GM18511 (cell line): Measurements from ENCODE around the gene IGF1.

Source experiments
- ATAC-seq: cut with Tn5 transposase; IDR thresholded peaks from one replicate; pipeline ENCODE4 v1.9.1; 2021; ENCODE audit warnings: mild to moderate bottlenecking, moderate library complexity; ENCODE audit not compliant: unreplicated experiment

The IGF1 gene

DNA sequence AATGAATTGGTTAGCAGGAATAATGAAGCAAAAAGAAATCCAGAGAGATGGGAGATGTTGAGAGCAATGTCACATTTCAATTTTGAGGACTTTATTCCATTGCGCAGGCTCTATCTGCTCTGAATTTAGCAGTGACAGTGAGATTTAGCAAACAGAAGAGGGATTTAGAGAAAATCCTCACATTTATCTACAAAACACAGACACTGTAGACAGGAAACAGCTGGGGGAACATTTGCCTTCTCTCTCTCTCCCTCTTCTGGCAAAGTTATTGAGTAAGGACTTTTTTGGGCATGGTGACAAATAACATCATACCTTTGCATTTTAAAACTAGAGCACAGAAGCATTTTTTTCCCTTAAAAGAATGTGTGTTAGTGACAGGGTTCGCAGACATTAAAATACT lies at the start of gene IGF1:
Gene IGF1 (minus strand): TSS at position 158 of the 400 bp plus-strand sequence. CDS start 182 bp downstream, outside the sequence.
- ATAC-seq, result no peak

DNA sequence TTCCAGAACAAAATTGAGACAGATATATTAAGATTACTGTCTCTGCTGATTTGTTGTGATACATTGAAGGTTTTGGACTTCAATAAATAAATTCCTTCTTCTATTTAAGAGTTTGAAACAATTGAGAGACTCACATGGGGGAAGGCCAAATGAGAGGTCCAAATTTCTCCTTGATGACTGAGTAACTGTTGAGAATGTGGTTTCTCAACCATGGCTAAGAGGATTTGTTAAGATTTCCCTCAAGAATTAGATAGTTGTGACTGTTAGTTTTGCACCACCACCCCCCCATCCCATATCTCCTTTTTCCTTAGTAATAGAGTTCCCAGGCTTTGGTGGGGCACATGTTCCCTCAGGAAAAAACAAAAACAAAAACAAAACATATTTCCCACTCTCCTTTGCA lies 47.7 kb upstream of the IGF1 start:
- ATAC-seq, result no peak

DNA sequence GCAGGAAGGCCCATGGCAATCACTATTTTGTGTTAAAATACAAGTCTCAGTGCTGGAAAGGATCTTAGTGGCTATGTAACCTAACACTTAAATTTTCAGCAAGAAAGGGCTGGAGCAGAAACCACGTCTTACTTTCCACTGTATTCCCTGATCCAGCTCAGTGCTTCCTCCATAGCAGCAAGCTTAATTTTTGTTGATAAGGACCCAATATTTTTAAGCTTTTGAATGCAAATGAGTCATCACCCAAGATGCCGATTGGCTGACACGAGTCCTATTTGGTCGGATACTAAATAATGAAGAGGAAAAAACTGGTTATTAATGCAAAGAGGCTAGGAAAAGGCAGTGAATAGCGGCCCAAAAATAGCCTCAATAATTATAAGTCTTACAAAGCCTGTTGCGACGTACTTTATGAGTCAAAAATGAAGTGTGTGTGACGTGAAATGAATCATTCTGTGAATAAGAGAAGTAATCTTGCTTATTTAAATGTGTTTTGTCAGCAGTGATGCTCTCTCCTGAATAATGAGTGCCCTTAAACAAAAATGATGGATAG lies 46.9 kb upstream of the IGF1 start:
- ATAC-seq, result no peak

DNA sequence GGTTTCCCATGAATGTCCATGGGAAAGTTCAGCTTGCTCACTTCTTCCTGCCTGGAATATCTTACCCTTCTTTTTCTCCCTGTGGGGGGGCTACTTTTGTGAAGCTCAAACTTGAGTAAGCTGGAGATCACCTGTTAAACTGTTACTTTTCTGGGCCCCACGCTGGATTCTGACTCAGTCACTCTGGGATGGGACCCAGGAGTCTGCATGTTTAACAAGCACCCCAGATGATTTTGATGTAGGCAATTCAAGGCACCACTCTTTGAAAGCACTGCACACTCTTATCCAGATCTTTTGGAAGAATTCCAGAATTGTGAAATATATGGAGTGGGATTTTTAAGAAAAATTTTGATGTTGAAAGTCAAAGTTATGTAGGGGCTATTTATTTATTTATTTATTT lies 46.3 kb upstream of the IGF1 start:
- ATAC-seq, result no peak

DNA sequence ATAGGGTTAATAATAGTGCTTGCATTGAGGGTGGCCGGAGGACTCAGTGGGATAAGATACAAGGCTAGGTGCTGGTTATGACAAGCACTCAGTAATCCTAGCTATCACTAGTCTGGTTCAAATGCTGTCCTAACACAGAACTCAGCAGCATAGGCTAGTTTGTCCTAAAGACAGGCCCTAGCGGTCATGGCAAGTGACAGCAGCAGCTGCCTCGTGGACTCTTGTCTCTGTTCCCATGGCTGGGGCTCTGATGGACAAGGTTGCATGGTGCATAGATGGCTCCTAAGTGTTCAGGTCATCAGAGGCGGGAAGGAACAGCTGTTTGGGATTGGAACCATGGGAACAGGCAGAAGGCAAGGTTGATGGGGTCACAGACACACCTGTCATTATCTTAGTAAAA lies 42.4 kb upstream of the IGF1 start:
- no peak for ATAC-seq

DNA sequence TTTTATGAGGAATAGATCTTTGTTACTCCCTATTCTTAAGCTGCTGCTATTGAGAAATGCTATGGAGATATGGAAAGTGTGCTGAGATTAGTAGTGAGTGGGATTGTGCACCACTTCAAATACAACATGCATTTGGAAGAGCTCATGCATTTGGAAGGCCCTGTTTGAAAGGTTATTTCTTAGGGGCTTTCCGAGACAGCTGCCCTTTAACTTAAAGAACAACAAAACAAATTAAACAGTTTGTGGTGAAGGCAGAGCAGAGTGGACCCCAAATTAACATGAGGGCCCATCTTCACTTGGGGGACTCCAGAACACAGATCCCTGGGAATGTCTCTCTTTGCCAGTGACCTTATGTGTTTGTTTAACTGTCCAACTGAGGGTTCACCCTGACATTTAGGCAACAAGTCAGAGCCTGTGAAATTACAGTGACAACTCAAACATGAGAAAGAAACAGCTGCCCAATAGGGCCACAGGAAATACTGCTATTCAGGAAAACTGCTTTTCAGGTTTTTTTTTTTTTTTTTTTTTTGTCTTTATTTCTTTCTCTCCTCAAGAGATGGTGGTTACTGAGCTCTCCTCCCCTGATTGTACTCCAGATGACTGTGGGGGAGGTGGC lies 41.4 kb upstream of the IGF1 start:
- ATAC-seq, result no peak

DNA sequence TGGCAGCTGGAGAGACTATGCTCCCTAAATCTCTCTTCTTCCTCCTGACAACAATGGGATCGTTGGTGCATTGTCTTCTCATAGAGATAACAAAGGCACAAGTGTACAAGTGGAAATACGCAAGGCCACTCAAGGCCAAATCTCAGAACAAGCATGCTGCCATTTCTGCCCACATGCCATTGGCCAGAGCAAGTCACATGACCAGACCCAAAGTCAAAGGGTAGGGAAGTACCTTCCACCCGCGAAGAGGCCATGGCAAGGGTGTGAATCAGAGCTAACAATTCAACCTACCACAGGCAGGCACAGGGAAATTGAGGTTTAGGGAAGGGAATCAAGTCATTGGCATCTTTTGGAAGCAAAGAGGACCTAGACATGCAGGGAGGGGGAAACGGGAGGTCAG lies 38.5 kb upstream of the IGF1 start:
- ATAC-seq, result no peak

DNA sequence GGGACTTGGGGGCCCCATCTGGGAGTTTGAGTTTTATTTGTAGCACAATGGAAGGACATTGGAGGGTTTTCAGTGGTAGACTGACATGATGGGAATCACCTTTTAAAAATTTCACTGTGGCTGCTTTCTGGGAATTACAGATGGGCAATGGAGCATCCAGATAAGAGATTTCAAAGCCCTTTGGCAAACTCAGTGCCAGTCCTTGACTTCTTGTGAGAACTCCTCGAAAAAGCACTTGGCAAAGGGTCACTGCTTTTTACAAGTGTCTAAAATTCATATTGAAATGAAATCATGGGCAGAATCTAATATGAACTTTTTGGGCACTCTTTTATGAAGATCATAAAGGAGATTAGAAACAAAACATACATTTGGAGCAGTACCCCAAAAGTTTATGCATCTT lies 34.3 kb upstream of the IGF1 start:
- ATAC-seq, result no peak

DNA sequence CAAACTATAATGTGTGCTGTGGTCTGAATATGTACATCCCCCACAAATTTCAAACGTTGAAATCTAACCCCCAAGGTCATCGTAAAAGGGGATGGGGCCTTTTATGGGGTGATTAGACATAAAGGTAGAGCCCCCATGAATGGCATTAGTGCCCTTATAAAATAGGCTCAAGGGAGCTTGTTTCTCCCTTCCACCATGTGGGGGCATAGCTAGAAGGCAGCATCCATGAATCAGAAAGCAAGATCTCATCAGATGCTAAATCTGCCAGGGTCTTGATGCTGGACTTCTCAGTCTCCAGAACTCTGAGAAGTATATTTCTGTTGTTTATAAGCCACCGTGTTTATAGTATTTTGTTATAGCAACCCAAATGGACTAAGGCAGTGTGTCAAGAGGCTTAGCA lies 33.4 kb upstream of the IGF1 start:
- ATAC-seq, result no peak

DNA sequence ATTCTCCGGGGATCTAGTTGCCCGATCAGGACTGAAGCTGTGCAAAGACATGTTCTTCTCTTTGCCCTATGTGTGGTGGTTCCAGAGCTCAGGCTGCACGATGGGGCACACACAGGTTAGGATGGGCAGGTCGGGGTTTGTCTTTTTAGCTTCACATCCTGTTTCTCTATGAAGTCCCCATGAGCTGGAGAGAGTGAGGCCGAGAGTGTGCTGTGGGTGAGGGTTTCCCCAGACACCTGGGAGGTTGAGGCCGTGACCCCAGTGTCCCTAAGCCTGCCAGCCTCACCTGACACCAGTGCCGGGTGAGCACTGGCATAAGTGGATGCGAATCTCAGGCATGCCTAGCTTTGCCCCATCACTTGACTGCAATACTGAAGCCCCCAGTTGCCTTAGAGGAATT lies 32.9 kb upstream of the IGF1 start:
- ATAC-seq, result peak; percentile 88

DNA sequence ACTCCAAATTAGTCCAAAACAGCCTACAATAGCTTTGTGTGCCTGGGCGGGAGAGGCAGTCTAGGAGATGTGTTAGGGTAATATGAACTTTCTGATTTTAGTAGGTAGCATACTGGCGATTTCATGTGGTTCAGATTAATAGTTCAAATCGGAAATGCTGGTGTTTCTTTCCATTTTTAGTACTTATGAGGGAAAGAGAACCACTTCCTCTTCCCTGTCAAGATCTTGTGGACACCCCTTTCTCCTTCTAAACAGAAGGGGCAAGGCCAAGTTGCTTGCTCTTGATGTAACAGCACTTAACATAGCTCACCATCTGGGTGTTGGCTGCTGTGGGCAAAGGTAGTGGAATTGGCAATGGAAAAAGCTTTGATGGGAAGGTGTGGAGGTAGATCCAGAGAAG lies 32.2 kb upstream of the IGF1 start:
- peak; percentile 27 for ATAC-seq

DNA sequence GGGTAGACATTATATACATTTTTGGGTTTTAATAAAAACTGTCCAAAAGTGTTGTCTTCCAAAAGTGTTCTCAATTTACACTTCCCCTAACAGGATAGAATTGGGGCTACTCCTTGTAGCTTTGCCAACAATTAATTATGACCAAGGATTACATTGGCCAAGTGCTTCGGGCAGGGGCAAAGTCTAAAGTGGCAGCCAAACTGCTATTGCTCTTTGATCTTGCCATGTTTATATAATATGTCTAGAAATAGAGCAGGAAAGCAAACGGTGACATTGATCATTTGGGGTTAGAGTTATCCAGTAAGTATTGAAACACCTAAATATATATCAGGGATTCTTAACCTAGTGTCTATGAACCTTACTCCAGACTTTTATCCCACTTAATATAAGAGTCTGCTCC lies 31.2 kb upstream of the IGF1 start:
- no peak for ATAC-seq

DNA sequence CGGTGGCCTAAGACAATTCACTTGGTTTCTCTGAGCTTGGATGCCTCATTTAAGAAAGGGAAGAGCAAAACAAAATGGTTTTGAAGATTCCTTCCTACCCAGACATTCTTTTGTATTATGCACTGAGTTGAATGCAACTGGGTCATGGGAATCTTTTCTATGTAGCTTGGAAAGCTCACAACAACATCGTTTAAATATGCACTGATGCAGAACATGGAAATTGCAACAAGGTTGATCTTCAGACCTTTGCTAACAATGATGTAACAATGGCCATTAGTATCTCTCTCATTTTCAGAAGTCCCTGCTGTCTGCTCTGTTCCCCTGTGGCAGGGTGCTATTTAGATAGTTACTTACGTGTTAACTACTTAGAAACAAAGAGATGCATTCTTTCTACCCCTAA lies 30.1 kb upstream of the IGF1 start:
- no peak for ATAC-seq

DNA sequence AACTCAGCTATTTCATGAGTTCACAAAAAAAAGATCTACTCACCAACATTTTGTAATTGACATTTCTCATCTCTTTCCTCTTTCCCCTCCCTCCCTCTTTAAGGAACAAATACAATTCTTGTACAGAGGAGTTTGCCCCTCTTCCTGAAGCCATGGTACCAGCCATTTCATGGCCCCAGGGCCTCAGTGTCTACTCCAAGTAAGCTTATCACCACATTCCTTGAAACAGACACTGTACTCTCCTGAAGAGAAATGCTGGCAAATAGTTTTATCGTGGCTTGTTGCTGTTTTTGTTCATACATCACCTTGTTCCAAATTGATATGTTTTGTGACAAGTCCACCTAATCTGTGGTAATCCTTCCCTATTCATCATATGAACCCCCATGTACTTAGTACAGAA lies 29.7 kb upstream of the IGF1 start:
- no peak for ATAC-seq

DNA sequence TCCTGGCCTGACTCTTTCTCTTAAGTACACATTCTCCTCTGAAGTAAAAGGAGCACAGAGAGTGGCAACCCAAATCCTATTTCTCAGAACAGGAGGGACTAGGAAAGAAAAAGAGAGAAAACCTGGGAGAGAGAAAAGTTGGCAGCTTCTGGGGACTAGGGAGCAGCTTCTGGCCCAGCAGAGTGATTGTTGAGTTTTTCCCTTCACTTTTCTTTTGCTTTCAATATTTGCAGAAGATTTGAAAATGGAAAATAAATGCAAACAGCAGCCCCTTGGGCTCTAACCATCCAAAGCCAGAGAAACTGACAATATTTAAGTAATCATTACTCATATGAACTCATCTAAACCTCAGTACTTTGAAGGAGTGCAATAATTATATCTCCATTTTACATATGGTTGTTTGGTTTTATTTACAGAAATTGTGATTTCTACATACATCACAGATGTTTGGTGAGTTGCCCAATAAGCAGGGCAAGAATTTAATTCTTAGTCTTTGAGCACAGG lies 28.8 kb upstream of the IGF1 start:
- no peak for ATAC-seq

DNA sequence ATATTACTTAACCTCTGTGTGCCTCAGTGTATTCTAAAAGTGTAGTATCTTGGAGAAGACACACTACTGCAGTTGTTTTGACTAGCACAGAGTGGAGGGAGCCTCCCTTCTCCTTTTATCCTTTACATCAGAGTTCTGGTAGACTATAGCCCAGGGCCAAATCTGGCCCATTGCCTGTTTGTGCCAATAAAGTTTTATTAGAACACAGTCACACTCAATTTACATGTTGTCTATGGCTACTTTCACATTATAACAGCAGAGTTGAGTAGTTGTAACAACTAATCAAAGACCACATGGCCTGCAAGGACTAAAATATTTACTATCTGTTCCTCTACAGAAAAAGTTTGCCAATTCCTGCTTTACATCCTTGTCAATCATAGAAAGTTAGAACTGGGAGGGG lies 27.7 kb upstream of the IGF1 start:
- no peak for ATAC-seq

DNA sequence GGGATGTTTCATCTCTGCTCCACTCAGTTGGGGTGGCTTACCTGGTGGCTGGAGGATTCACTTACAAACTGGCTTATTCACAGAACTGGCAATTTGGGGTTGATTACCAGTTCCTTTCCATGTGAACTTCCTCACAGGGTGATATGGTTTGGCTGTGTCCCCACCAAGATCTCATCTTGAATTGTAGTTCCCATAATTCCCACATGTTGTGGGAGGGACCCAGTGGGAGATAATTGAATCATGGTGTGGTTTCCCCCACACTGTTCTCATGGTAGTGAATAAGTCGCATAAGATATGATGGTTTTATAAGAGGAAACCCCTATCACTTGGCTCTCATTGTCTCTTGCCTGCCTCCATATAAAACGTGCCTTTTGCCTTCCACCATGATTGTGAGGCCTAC lies 26.9 kb upstream of the IGF1 start:
- no peak for ATAC-seq

DNA sequence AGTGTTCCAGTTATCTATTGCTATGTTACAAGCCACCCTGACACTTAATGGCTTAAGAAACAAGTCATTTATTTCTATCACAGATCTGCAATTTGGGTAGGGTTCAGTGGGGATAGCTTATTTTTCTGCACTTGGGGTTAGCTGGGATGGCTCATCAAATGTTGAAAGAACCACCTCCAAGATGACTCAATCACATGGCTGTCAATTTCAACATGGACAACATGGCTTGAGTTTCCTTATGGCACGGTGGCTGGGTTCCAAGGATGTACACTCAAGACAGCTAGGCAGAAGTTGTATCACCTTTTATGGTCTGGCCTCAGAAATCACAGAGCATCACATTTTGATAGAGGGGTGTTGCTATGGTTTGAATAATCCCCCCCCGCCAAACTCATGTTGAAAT lies 24.5 kb upstream of the IGF1 start:
- no peak for ATAC-seq

DNA sequence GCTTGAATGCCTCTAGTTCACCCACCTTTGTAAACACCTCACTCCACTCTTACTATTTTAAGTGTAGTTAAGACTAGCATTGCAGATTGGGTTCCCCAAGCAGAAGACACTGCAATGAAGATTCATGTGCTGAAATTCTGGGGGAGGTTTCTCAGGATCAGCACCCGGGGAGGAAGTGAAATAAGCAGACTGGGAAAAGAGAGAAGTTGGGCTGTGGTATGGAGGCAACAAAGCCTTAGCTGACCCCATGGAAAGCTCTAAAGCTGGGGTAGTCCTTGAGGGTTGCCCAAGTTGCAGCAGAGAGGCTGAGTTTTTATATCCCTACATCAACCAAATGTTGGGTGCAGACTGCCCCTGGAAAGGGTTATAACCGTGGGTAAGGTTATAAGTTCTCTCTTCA lies 23.9 kb upstream of the IGF1 start:
- ATAC-seq, result no peak

DNA sequence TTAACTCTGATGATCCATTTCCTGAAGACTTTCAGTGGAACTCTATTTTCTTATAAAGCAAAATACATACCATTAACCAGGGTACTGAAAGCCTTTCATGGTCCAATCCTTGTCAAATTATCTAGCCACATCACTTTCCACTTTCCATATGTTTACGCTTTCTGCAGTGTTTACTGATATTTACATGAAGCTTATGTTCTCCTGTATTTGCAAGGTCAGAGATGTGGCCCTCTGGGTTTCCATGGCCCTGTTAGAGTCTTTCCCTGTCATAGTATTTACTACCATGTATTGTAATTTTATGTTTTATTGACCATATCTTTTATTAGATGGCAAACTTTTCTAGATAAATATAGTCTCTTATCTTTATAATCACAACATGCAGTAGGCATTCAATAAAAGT lies 23.5 kb upstream of the IGF1 start:
- ATAC-seq, result no peak

DNA sequence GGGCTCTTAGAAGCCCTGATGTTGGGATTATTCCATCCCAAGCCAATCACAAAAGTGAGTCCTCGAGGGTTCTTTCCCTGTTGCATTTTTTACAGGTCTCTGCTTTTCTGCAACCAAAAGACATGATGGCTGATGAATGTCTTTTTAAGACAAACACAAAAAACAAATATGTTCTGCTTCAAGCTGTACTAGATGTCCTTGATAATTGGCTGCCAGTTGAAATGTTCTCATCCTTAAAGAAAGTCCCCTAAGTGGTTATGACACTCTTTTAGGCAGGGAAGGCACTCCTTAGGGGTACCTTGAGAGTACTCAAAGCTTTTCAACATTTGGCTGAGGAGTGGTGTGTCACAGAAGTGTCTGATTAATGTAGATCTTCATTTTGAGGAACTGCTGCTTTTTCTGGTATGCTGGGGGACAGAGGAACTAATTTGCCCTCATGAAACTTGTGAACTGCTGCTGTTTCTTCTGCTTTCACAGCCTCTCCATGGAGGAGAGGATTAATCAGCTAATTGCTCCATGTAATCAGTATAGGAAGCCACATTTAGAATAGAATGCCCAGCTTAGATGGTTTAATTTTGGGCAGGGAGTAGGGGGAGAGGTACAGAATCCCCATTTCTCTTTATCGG lies 22.8 kb upstream of the IGF1 start:
- ATAC-seq, result peak; percentile 68

DNA sequence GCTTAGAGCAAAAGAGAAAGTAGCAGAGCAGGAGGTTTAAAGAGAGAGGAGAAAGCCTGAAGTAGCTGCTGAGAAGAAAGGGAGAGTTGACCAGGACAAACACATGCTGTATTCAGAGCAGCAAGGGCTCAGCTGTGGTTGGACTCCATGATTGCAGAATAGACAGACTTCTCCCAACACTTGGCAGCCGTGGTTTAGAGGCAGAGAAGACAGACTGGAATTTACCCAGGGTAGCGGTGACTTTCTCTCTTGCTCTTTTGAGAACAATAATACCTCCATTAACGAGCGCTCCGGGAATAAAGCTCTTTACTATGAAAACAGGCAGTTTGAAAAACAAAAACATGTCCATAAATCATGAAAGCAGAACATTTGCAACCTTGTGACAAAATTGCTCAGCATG lies 21.4 kb upstream of the IGF1 start:
- ATAC-seq, result no peak

DNA sequence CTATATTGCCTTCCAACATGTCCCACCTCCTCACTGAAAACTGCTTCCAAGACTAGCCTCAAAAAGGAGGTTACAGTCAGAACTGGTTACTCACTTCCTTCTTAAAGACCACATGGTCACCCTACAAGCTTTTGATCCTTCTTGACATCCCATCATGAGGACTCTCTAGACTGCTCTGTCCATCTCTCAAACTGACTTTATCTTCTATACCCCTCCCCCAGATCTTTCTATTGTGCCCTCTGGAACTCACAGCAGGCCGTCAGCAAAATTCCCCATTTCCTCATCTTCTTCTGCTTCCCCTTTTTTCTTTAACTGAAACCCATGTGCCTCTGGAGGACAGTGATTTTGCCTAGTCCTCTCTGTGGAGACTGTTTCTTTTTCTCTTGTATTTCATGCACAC lies 18.1 kb upstream of the IGF1 start:
- no peak for ATAC-seq
